HCT116 (cell line): ENCODE measurements around the gene RASSF6. TPM values are rescaled to one million over a fixed set of nuclear protein-coding genes. Genes with fewer than 3 reads are reported as not detected.

Source experiments
- ATAC-seq: fragments of 200-7000 bp; cut with Tn5 transposase; 2 replicates; pipeline ENCODE4 v1.9.1; 2020; ENCODE audit warnings: mild to moderate bottlenecking, moderate library complexity
- BruUV-seq: library from RNA; stranded (reverse); fragments of 400-500 nt; replicated peaks from 2 replicates; lab custom pipeline; 2021; lab: Mats Ljungman, UMichigan
- CTCF ChIA-PET: fragments of 300-600 bp; sonication (Branson Sonifier 250); formaldehyde crosslinking; loops from one replicate; lab custom pipeline; 2021; ENCODE audit warnings: antibody characterized with exemption; lab: Charles Lee
- POLR2A ChIA-PET: fragments of 300-600, 350-600 bp; sonication (Branson Sonifier 250); formaldehyde crosslinking; loops from one replicate; lab custom pipeline; 2021; ENCODE audit warnings: antibody characterized with exemption; lab: Charles Lee
- RAD21 ChIA-PET, 2 experiments: fragments of 300-600 bp; sonication (Branson Sonifier 250); formaldehyde crosslinking; loops; one replicate each; lab custom pipeline; 2023; ENCODE audit warnings: low total read pairs in 2 of 2; ENCODE audit not compliant: uncharacterized antibody in 2 of 2, unreplicated experiment in 2 of 2, low non-redundant PET in 1 of 2; lab: Charles Lee
- DNase-seq: peaks from one replicate; pipeline ENCODE4 v3.0.0-alpha.2; 2010; ENCODE audit warnings: low read depth, low spot score
- H2AFZ ChIP-seq: fragments of 200-600 bp; shearing (Covaris generic), sonication (generic); 2 replicates; pipeline ENCODE4 v1.6.1; 2017; ENCODE audit warnings: low read depth, mixed run types, mixed read lengths, antibody characterized with exemption, low read length; ENCODE audit not compliant: poor library complexity, severe bottlenecking
- H3K27ac ChIP-seq: 2 replicates; pipeline ENCODE4 v1.5.1; 2012; ENCODE audit warnings: low read depth, low read length
- H3K27me3 ChIP-seq: fragments of 200-600 bp; sonication (generic); 2 replicates; pipeline ENCODE4 v1.6.1; 2016; ENCODE audit warnings: mixed run types, low read length, mixed read lengths; ENCODE audit not compliant: insufficient read depth
- H3K36me3 ChIP-seq, 2 experiments: fragments of 200-500 bp in 1 of 2; fragments of 200-600 bp in 1 of 2; sonication (Bioruptor generic) in 1 of 2; sonication (generic) in 1 of 2; 2 replicates each; pipeline versions ENCODE4 v1.5.1 to v1.6.1; 2014 to 2016; ENCODE audit warnings: low read length in 2 of 2, inconsistent platforms in 1 of 2, mixed read lengths in 1 of 2, mixed run types in 1 of 2; ENCODE audit not compliant: insufficient read depth in 2 of 2, control insufficient read depth in 1 of 2
- H3K4me1 ChIP-seq, 2 experiments: fragments of 200-600 bp in 1 of 2; sonication (generic) in 1 of 2; 2 replicates each; pipeline versions ENCODE4 v1.5.1 to v1.6.1; 2012 to 2017; ENCODE audit warnings: low read length in 2 of 2, inconsistent platforms in 1 of 2, mild to moderate bottlenecking in 1 of 2, mixed read lengths in 1 of 2, mixed run types in 1 of 2, moderate library complexity in 1 of 2; ENCODE audit not compliant: insufficient read depth in 2 of 2, control insufficient read depth in 1 of 2
- H3K4me2 ChIP-seq: fragments of 200-600 bp; sonication (generic); 2 replicates; pipeline ENCODE4 v1.6.1; 2017; ENCODE audit warnings: mixed run types, low read length, mixed read lengths
- H3K4me3 ChIP-seq, 2 experiments: fragments of 200-600 bp in 1 of 2; sonication (generic) in 1 of 2; replicated peaks in 1 of 2; 2 replicates each; pipeline ENCODE4 v1.5.1; 2011 to 2016; ENCODE audit warnings: low read length in 2 of 2, control low read depth in 1 of 2, low read depth in 1 of 2, mild to moderate bottlenecking in 1 of 2, mixed read lengths in 1 of 2, mixed run types in 1 of 2
- H3K79me2 ChIP-seq: fragments of 200-600 bp; sonication (generic); 2 replicates; pipeline ENCODE4 v1.6.1; 2017; ENCODE audit warnings: mild to moderate bottlenecking, mixed run types, low read length, moderate library complexity, mixed read lengths; ENCODE audit not compliant: insufficient read depth
- H3K9ac ChIP-seq: fragments of 200-600 bp; sonication (generic); 2 replicates; pipeline ENCODE4 v1.6.1; 2016; ENCODE audit warnings: low read length, mixed read lengths
- H3K9me2 ChIP-seq: fragments of 200-600 bp; sonication (generic), shearing (Covaris generic); 2 replicates; pipeline ENCODE4 v1.6.1; 2017; ENCODE audit warnings: mixed run types, mild to moderate bottlenecking, moderate library complexity; ENCODE audit not compliant: insufficient read depth
- H3K9me3 ChIP-seq, 2 experiments: fragments of 200-500 bp in 1 of 2; fragments of 200-600 bp in 1 of 2; sonication (Bioruptor generic) in 1 of 2; sonication (generic) in 1 of 2; 2 replicates each; pipeline ENCODE4 v1.6.1; 2014 to 2017; ENCODE audit warnings: low read length in 2 of 2, mixed read lengths in 2 of 2, inconsistent platforms in 1 of 2, low read depth in 1 of 2, mild to moderate bottlenecking in 1 of 2, mixed run types in 1 of 2, moderate library complexity in 1 of 2; ENCODE audit not compliant: control insufficient read depth in 1 of 2, insufficient read depth in 1 of 2
- H4K20me1 ChIP-seq: fragments of 200-600 bp; sonication (generic), shearing (Covaris generic); 2 replicates; pipeline ENCODE4 v1.6.1; 2017; ENCODE audit warnings: mixed run types, mild to moderate bottlenecking, moderate library complexity; ENCODE audit not compliant: insufficient read depth
- CBX3 ChIP-seq: IDR thresholded peaks from 2 replicates; pipeline ENCODE4 v1.6.1; 2012; ENCODE audit warnings: low read depth
- CEBPB ChIP-seq: IDR thresholded peaks from 2 replicates; pipeline ENCODE4 v1.6.1; 2012; ENCODE audit warnings: low read depth
- EGR1 ChIP-seq: IDR thresholded peaks from 2 replicates; pipeline ENCODE4 v1.6.1; 2012; ENCODE audit warnings: low read depth
- ELF1 ChIP-seq: IDR thresholded peaks from 2 replicates; pipeline ENCODE4 v1.6.1; 2012; ENCODE audit warnings: low read depth, borderline replicate concordance
- EZH2phosphoT487 ChIP-seq: fragments of 200-600 bp; IDR thresholded peaks from 2 replicates; pipeline ENCODE4 v1.6.1; 2018; ENCODE audit warnings: antibody characterized with exemption, borderline replicate concordance
- FOSL1 ChIP-seq: IDR thresholded peaks from 2 replicates; pipeline ENCODE4 v1.6.1; 2012; ENCODE audit warnings: low read depth
- JUND ChIP-seq: IDR thresholded peaks from 2 replicates; pipeline ENCODE4 v1.6.1; 2012
- POLR2A ChIP-seq: IDR thresholded peaks from 2 replicates; pipeline ENCODE4 v1.7.0; 2011; ENCODE audit warnings: borderline replicate concordance; ENCODE audit not compliant: insufficient read depth, insufficient read length; ENCODE audit errors: extremely low read depth
- RAD21 ChIP-seq: IDR thresholded peaks from 2 replicates; pipeline ENCODE4 v1.6.1; 2012; ENCODE audit warnings: low read depth, mild to moderate bottlenecking
- REST ChIP-seq: IDR thresholded peaks from 2 replicates; pipeline ENCODE4 v1.6.1; 2012; ENCODE audit warnings: low read depth
- TCF7L2 ChIP-seq: IDR thresholded peaks from 2 replicates; pipeline ENCODE4 v1.7.0; 2011; ENCODE audit warnings: borderline replicate concordance, inconsistent platforms; ENCODE audit not compliant: insufficient read depth, insufficient read length; ENCODE audit errors: extremely low read depth
- YY1 ChIP-seq: IDR thresholded peaks from 2 replicates; pipeline ENCODE4 v1.6.1; 2011; ENCODE audit warnings: low read length, low read depth, moderate library complexity, mild to moderate bottlenecking; ENCODE audit not compliant: insufficient replicate concordance; ENCODE audit errors: extremely low read depth
- ZFX ChIP-seq: fragments of 450-650 bp; IDR thresholded peaks from 2 replicates; pipeline ENCODE4 v1.6.1; 2017
- ZNF274 ChIP-seq: fragments of 200-500 bp; sonication (Bioruptor generic); IDR thresholded peaks from 2 replicates; pipeline ENCODE4 v1.6.1; 2014; ENCODE audit warnings: mild to moderate bottlenecking, low read depth, low read length, inconsistent platforms
- intact Hi-C: fragments of 100-400 bp; cut with micrococcal nuclease; formaldehyde crosslinking; loops from 2 replicates; pipeline ENCODE4 v1.10.0; 2022
- total RNA-seq: library from RNA; stranded (reverse); gene quantifications from one replicate; pipeline ENCODE4 v1.2.1, GENCODE V29; 2021; ENCODE audit not compliant: unreplicated experiment
- TF ChIP-seq, protein P1 (sequence below): IDR thresholded peaks from 2 replicates; pipeline ENCODE4 v1.6.1; 2012
- TF ChIP-seq, protein P2 (sequence below): IDR thresholded peaks from 2 replicates; pipeline ENCODE4 v1.6.1; 2011; ENCODE audit warnings: mild to moderate bottlenecking, low read length, moderate library complexity; ENCODE audit not compliant: insufficient replicate concordance; ENCODE audit errors: extremely low read depth

RASSF6 gene
- total RNA-seq, 1 experiment from 2014 or later, result 1.1 TPM

DNA sequence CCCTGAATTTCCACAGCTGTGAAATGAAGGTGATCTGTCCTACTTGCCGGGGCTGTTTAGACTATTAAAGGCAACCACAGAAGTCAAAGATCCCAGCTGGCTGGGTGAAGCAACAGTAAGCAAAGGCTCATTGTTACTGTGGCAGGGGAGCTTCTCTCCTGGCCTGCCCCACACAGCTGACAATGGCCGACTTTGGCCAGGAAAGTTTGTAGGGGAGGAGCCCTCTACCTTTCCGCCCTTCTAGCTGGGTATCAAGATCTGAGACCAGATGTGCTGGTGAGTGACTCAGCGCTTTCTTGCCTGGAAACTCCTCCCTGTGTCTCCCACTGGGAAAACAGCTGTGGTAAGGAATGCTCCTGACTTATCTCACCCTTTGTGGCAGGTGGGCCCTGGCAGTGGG is 21.1 kb downstream of the RASSF6 start (continued):
- TF ChIP-seq ZNF274 (no peak), YY1 (no peak)

DNA sequence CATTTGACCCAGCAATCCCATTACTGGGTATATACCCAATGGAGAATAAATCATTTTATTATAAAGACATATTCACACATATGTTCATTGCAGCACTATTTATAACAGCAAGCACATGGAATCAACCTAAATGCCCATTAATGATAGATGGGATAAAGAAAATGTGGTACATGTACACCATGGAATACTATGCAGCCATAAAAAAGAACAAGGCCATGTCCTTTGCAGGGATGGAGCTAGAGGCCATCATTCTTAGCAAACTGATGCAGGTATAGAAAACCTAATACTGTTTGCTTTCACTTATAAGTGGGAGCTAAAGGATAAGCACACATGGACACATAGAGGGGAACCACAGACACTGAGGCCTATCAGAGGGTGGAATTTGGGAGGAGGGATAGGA is 22.6 kb downstream of the RASSF6 start:
- H3K36me3 ChIP-seq, result no peaks in the 10 kb centered on the region
- RAD21 ChIA-PET, result no interaction called here
- no peaks in the 10 kb centered on the region for H3K79me2 ChIP-seq
- no peaks in the 10 kb centered on the region for H3K9me2 ChIP-seq
- no peaks in the 10 kb centered on the region for H3K9me3 ChIP-seq
- TF ChIP-seq CEBPB (no peak), JUND (no peak), EZH2phosphoT487 (no peak), CBX3 (no peak), EGR1 (no peak), ELF1 (no peak), POLR2A (no peak), RAD21 (no peak), ZNF274 (no peak), TCF7L2 (no peak), ZFX (no peak), YY1 (no peak), REST (no peak), FOSL1 (no peak)
- TF ChIP-seq, protein P1, sequence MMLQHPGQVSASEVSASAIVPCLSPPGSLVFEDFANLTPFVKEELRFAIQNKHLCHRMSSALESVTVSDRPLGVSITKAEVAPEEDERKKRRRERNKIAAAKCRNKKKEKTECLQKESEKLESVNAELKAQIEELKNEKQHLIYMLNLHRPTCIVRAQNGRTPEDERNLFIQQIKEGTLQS, result no peak
- TF ChIP-seq, protein P2, sequence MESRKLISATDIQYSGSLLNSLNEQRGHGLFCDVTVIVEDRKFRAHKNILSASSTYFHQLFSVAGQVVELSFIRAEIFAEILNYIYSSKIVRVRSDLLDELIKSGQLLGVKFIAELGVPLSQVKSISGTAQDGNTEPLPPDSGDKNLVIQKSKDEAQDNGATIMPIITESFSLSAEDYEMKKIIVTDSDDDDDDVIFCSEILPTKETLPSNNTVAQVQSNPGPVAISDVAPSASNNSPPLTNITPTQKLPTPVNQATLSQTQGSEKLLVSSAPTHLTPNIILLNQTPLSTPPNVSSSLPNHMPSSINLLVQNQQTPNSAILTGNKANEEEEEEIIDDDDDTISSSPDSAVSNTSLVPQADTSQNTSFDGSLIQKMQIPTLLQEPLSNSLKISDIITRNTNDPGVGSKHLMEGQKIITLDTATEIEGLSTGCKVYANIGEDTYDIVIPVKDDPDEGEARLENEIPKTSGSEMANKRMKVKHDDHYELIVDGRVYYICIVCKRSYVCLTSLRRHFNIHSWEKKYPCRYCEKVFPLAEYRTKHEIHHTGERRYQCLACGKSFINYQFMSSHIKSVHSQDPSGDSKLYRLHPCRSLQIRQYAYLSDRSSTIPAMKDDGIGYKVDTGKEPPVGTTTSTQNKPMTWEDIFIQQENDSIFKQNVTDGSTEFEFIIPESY, result no peak
- no peak overlapping the region for H2AFZ ChIP-seq
- CTCF ChIA-PET, result no interaction called here
- no peak overlapping the region for H3K9ac ChIP-seq
- H3K4me3 ChIP-seq, result no peak overlapping the region
- POLR2A ChIA-PET, result no interaction called here
- no peak for DNase-seq
- no peaks in the 10 kb centered on the region for H3K27me3 ChIP-seq
- intact Hi-C loops, result loop anchor here (5.0 kb wide), 1 partner anchor 535 kb away; no protein-coding TSS in a partner anchor
- ATAC-seq, result no peak
- no peaks in the 10 kb centered on the region for H4K20me1 ChIP-seq
- no TSS peak for BruUV-seq
- peaks cover 18 to 22% of the 10 kb centered on the region in 2 experiments; a peak in 3 of 4 replicates for H3K4me1 ChIP-seq
- no peak overlapping the region for H3K27ac ChIP-seq
- no peak overlapping the region for H3K4me2 ChIP-seq
